OCI-LY1 (cell line): Measurements from ENCODE around the gene DPF3.

Experiments used
- H2AFZ ChIP-seq: fragments of 200-600 bp; sonication (generic), shearing (Covaris generic); 2 replicates; pipeline ENCODE4 v1.6.0; 2014; ENCODE audit warnings: antibody characterized with exemption, mild to moderate bottlenecking, low read length
- H3F3A ChIP-seq: fragments of 200-600 bp; sonication (generic), shearing (Covaris generic); 2 replicates; pipeline ENCODE4 v1.6.0; 2014; ENCODE audit warnings: mild to moderate bottlenecking, antibody characterized with exemption, low read length, moderate library complexity; ENCODE audit not compliant: insufficient read depth
- H3K27ac ChIP-seq: fragments of 200-600 bp; sonication (generic); 2 replicates; pipeline ENCODE4 v1.5.1; 2014; ENCODE audit warnings: low read length, mixed run types, mild to moderate bottlenecking, low read depth; ENCODE audit not compliant: poor library complexity, severe bottlenecking
- H3K27me3 ChIP-seq: fragments of 200-600 bp; sonication (generic); 2 replicates; pipeline ENCODE4 v1.6.0; 2014; ENCODE audit warnings: antibody characterized with exemption, mild to moderate bottlenecking, low read length, moderate library complexity; ENCODE audit not compliant: insufficient read depth
- H3K36me3 ChIP-seq: fragments of 200-600 bp; sonication (generic); 2 replicates; pipeline ENCODE4 v1.6.1; 2014; ENCODE audit warnings: mild to moderate bottlenecking, antibody characterized with exemption, low read length, moderate library complexity, mixed read lengths; ENCODE audit not compliant: insufficient read depth
- H3K4me1 ChIP-seq: fragments of 200-600 bp; sonication (generic); 2 replicates; pipeline ENCODE4 v1.5.1; 2014; ENCODE audit warnings: mild to moderate bottlenecking, low read length, moderate library complexity; ENCODE audit not compliant: insufficient read depth, severe bottlenecking
- H3K4me2 ChIP-seq: fragments of 200-600 bp; sonication (generic), shearing (Covaris generic); 2 replicates; pipeline ENCODE4 v1.6.1; 2014; ENCODE audit warnings: low read length
- H3K4me3 ChIP-seq: fragments of 200-600 bp; sonication (generic); 2 replicates; pipeline ENCODE4 v1.5.1; 2014; ENCODE audit warnings: low read length, low read depth, mild to moderate bottlenecking, mixed read lengths; ENCODE audit not compliant: poor library complexity, severe bottlenecking
- H3K79me2 ChIP-seq: fragments of 200-600 bp; shearing (Covaris generic); 2 replicates; pipeline ENCODE4 v1.6.1; 2016; ENCODE audit warnings: mixed run types, low read length, mixed read lengths; ENCODE audit not compliant: insufficient read depth
- H3K9ac ChIP-seq: fragments of 200-600 bp; sonication (generic), shearing (Covaris generic); 2 replicates; pipeline ENCODE4 v1.6.1; 2014; ENCODE audit warnings: mild to moderate bottlenecking, low read length, mixed read lengths
- H3K9me2 ChIP-seq: fragments of 200-600 bp; sonication (generic), shearing (Covaris generic); 2 replicates; pipeline ENCODE4 v1.6.1; 2014; ENCODE audit warnings: low read depth, mild to moderate bottlenecking, low read length, mixed read lengths
- H3K9me3 ChIP-seq: fragments of 200-600 bp; shearing (Covaris generic); 2 replicates; pipeline ENCODE4 v1.6.1; 2014; ENCODE audit warnings: low read length, mixed read lengths
- H4K20me1 ChIP-seq: fragments of 200-600 bp; sonication (generic), shearing (Covaris generic); 2 replicates; pipeline ENCODE4 v1.6.0; 2016; ENCODE audit warnings: mild to moderate bottlenecking, low read length; ENCODE audit not compliant: insufficient read depth
- CTCF ChIP-seq: fragments of 200-600 bp; sonication (generic), shearing (Covaris generic); IDR thresholded peaks from 2 replicates; pipeline ENCODE4 v1.5.1; 2017; ENCODE audit warnings: mild to moderate bottlenecking, antibody characterized with exemption, low read length, moderate library complexity, mixed read lengths
- EZH2 ChIP-seq: fragments of 200-600 bp; sonication (generic), shearing (Covaris generic); IDR thresholded peaks from 2 replicates; pipeline ENCODE4 v1.8.0; 2017; ENCODE audit warnings: borderline replicate concordance, mixed run types, mild to moderate bottlenecking, antibody characterized with exemption, low read length, moderate library complexity, mixed read lengths

The DPF3 gene

GRCh38 chr14:72583316-72584272 lies 310.3 kb downstream of the DPF3 start:
- Histone ChIP-seq H3K27ac (no peak overlapping the region), H3K4me3 (no peak overlapping the region), H3K9me3 (no peaks in the 10 kb centered on the region), H3F3A (no peaks in the 10 kb centered on the region), H3K9ac (no peak overlapping the region), H3K9me2 (no peaks in the 10 kb centered on the region), H3K4me2 (no peak overlapping the region), H3K4me1 (no peaks in the 10 kb centered on the region), H3K79me2 (no peaks in the 10 kb centered on the region), H3K36me3 (no peaks in the 10 kb centered on the region), H4K20me1 (no peaks in the 10 kb centered on the region), H2AFZ (no peak overlapping the region), H3K27me3 (no peaks in the 10 kb centered on the region)
- no peak for TF ChIP-seq EZH2
- TF ChIP-seq CTCF: no peak

DNA sequence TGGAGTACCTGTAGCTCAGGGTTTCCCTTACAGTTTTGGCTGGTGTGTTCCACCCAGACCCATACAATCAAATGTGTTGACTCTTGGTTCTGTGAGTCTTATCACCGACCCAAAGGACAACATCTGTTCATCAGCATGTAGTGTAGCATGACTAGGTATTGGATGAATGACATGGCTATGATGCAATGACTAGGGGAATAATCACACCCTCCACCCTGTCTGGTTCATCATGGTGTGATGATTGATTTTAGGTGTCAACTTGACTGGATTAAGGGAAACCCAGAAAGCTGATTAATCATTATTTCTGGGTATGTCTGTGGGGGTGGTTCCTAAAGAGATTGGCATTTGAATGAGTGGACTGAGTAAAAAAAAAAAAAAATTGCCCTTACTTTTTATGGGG lies 311.3 kb downstream of the DPF3 start:
- no peaks in the 10 kb centered on the region for H3K9me2 ChIP-seq
- H3K36me3 ChIP-seq: no peaks in the 10 kb centered on the region
- no peaks in the 10 kb centered on the region for H3K27me3 ChIP-seq
- H3K9me3 ChIP-seq: no peaks in the 10 kb centered on the region
- no peak overlapping the region for H3K4me2 ChIP-seq
- H2AFZ ChIP-seq: no peak overlapping the region
- H3K79me2 ChIP-seq: no peaks in the 10 kb centered on the region
- H4K20me1 ChIP-seq: no peaks in the 10 kb centered on the region
- no peaks in the 10 kb centered on the region for H3F3A ChIP-seq
- no peaks in the 10 kb centered on the region for H3K4me1 ChIP-seq
- TF ChIP-seq CTCF: no peak
- no peak for TF ChIP-seq EZH2
- H3K27ac ChIP-seq: no peak overlapping the region
- no peak overlapping the region for H3K4me3 ChIP-seq
- H3K9ac ChIP-seq: no peak overlapping the region

DNA sequence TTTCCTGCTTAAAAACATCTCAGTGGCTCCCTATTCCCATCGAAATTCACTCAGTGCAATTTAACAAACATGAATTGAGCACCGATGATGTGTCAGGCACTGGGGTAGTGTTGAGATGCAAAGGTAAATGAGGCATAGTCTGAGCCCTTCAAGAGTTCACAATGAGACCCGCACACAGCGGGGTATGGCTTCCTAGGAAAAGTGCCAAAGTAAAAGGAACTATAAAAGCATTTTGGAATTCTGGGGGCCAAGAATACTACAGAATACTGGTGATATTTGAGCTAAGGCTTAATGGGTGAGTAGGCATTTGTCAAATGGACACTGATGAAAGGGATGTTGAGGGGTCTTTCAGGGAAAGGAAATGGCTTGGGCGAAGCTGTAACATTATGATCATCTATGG lies 315.4 kb downstream of the DPF3 start:
- no peak overlapping the region for H3K27ac ChIP-seq
- H4K20me1 ChIP-seq: no peaks in the 10 kb centered on the region
- TF ChIP-seq EZH2 (no peak), CTCF (no peak)
- H2AFZ ChIP-seq: no peak overlapping the region
- no peak overlapping the region for H3K4me2 ChIP-seq
- no peaks in the 10 kb centered on the region for H3K27me3 ChIP-seq
- H3K36me3 ChIP-seq: no peaks in the 10 kb centered on the region
- H3K9ac ChIP-seq: no peak overlapping the region
- H3K9me2 ChIP-seq: no peaks in the 10 kb centered on the region
- H3K79me2 ChIP-seq: no peaks in the 10 kb centered on the region
- H3K4me3 ChIP-seq: no peak overlapping the region
- H3K4me1 ChIP-seq: no peaks in the 10 kb centered on the region
- H3F3A ChIP-seq: no peaks in the 10 kb centered on the region
- no peaks in the 10 kb centered on the region for H3K9me3 ChIP-seq
